HUES48 (cell line): ENCODE results near the gene EVA1C.
"Not testable (repeated sequence)": the region's sequence is repeated elsewhere in the genome, so short reads cannot be mapped to it uniquely, and the experiment has no call there.

Experiments
- H3K27ac ChIP-seq: one replicate; pipeline ENCODE4 v1.7.0; 2013; ENCODE audit warnings: low read depth, low read length, inconsistent platforms
- H3K27me3 ChIP-seq: 2 replicates; pipeline ENCODE4 v1.6.1; 2013; ENCODE audit warnings: mild to moderate bottlenecking, low read length; ENCODE audit not compliant: control insufficient read depth, insufficient read depth
- H3K36me3 ChIP-seq: 2 replicates; pipeline ENCODE4 v1.6.1; 2013; ENCODE audit warnings: low read length; ENCODE audit not compliant: control insufficient read depth, insufficient read depth
- H3K4me1 ChIP-seq: 2 replicates; pipeline ENCODE4 v1.6.1; 2013; ENCODE audit warnings: mild to moderate bottlenecking, low read length; ENCODE audit not compliant: control insufficient read depth, insufficient read depth
- H3K4me3 ChIP-seq: 2 replicates; pipeline ENCODE4 v1.5.1; 2013; ENCODE audit warnings: mild to moderate bottlenecking, low read depth, low read length
- H3K9ac ChIP-seq: 2 replicates; pipeline ENCODE4 v1.6.1; 2013; ENCODE audit warnings: mild to moderate bottlenecking, low read depth, low read length, moderate library complexity
- H3K9me3 ChIP-seq: 2 replicates; pipeline ENCODE4 v1.6.1; 2013; ENCODE audit warnings: low read length; ENCODE audit not compliant: control insufficient read depth, insufficient read depth

The EVA1C gene

GRCh38 chr21:32520875-32521735 lies 108.6 kb downstream of the EVA1C start:
- Histone ChIP-seq H3K4me1 (peaks cover 15% of the 10 kb centered on the region), H3K4me3 (no peak overlapping the region), H3K9ac (no peak overlapping the region), H3K9me3 (no peaks in the 10 kb centered on the region), H3K36me3 (no peaks in the 10 kb centered on the region), H3K27me3 (no peaks in the 10 kb centered on the region), H3K27ac (no peak overlapping the region)

- H3K9ac ChIP-seq = no peak overlapping the region
Measured at GRCh38 chr21:32521736-32522355, 109.3 kb downstream of the EVA1C start.

GRCh38 chr21:32523463-32523862 lies 111.0 kb downstream of the EVA1C start:
- Histone ChIP-seq H3K36me3 (no peaks in the 10 kb centered on the region), H3K27ac (peak overlapping the region; percentile 59), H3K4me3 (no peak overlapping the region), H3K9ac (no peak overlapping the region), H3K27me3 (no peaks in the 10 kb centered on the region), H3K9me3 (no peaks in the 10 kb centered on the region), H3K4me1 (peaks cover 15% of the 10 kb centered on the region)

More at GRCh38 chr21:32521736-32522355, 109.3 kb downstream of the EVA1C start:
- no peaks in the 10 kb centered on the region for H3K27me3 ChIP-seq
- H3K4me3 ChIP-seq = no peak overlapping the region
- H3K27ac ChIP-seq = no peak overlapping the region
- H3K9me3 ChIP-seq = no peaks in the 10 kb centered on the region
- H3K36me3 ChIP-seq = no peaks in the 10 kb centered on the region
- peaks cover 15% of the 10 kb centered on the region for H3K4me1 ChIP-seq

DNA sequence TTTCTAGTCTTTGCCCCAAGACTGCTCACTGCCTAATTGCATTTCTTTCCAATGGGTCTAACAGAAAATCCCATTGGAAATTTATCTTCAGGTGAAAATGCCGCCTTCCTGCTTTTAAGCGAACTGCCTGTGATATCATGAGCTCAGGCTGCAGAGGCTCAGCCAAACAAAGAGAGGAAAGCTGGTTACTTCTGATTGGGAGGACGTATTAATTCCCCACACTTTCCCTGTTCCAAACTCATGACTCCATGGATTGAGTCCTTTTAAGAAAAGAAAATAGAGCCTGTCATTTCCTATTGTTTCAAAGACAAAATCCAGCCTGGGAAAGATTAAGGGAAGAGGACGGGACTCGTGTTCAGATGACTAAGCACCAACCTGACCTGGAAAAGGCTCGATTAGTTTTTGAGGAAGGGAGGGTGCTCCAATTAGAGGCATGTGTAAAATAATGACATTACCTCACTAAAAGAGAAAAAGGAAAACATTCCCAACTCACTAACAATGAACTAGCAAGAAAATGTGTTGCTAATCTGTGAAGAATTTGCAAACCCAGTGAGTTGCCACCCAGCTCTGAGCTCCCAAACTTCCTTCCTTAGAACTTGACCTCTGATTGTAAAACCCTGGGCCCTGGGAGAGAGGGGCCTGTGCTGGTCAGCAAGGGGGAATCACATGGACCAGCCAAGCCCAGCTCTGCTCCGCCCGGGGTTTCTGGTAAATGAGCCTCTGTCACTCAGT lies 111.6 kb downstream of the EVA1C start:
- Histone ChIP-seq H3K36me3 (no peaks in the 10 kb centered on the region), H3K9ac (peak overlapping the region; percentile 31), H3K4me3 (no peak overlapping the region), H3K27ac (peak overlapping the region; percentile 59), H3K4me1 (peaks cover 15% of the 10 kb centered on the region), H3K9me3 (no peaks in the 10 kb centered on the region), H3K27me3 (no peaks in the 10 kb centered on the region)

DNA sequence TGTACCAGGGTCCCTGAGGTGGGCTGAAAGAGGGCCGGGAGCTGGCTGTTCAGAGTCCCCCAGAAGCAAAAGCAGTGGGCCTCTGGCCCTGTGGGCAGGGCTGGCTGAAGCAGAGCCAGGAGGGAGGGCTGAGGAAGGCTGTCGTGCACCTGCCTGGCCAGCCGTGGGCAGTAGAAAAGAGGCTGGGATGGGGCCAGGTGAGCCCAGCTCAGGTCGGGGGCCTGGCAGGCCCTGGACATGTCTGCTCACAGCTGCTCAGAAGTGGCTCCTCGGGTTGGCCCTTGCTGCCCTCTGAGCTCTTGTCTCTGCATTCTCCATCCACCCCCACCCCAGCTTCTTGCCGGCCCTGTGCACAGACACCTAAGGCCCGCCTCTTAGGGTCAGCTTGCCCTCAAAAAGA lies 112.8 kb downstream of the EVA1C start:
- Histone ChIP-seq H3K4me3 (no peak overlapping the region), H3K27me3 (no peaks in the 10 kb centered on the region), H3K9me3 (no peaks in the 10 kb centered on the region; the same call in 1 of the 2 replicates), H3K27ac (no peak overlapping the region), H3K36me3 (no peaks in the 10 kb centered on the region), H3K9ac (no peak overlapping the region), H3K4me1 (peaks cover 15% of the 10 kb centered on the region)

- no peaks in the 10 kb centered on the region for H3K4me1 ChIP-seq
- no peaks in the 10 kb centered on the region for H3K36me3 ChIP-seq
- no peaks in the 10 kb centered on the region for H3K27me3 ChIP-seq
- H3K9ac ChIP-seq = no peak overlapping the region
- no peaks in the 10 kb centered on the region; the same call in 1 of the 2 replicates for H3K9me3 ChIP-seq
- H3K4me3 ChIP-seq = no peak overlapping the region
- no peak overlapping the region for H3K27ac ChIP-seq
Measured at GRCh38 chr21:32529679-32530078, 117.2 kb downstream of the EVA1C start.

GRCh38 chr21:32530809-32531208 lies 118.3 kb downstream of the EVA1C start:
- not testable (repeated sequence) for H3K4me3 ChIP-seq, H3K4me1 ChIP-seq, H3K9me3 ChIP-seq, H3K9ac ChIP-seq, H3K27me3 ChIP-seq, H3K36me3 ChIP-seq, H3K27ac ChIP-seq

GRCh38 chr21:32531561-32531960 lies 119.1 kb downstream of the EVA1C start:
- H3K4me1 ChIP-seq, H3K4me3 ChIP-seq, H3K36me3 ChIP-seq, H3K27ac ChIP-seq, H3K9ac ChIP-seq, H3K27me3 ChIP-seq, H3K9me3 ChIP-seq: not testable (repeated sequence)

GRCh38 chr21:32532636-32533035 lies 120.1 kb downstream of the EVA1C start:
- H3K27ac ChIP-seq = no peak overlapping the region
- no peaks in the 10 kb centered on the region for H3K4me1 ChIP-seq
- no peaks in the 10 kb centered on the region; the same call in 1 of the 2 replicates for H3K9me3 ChIP-seq
- no peaks in the 10 kb centered on the region for H3K27me3 ChIP-seq
- no peaks in the 10 kb centered on the region for H3K36me3 ChIP-seq
- no peak overlapping the region for H3K9ac ChIP-seq
- no peak overlapping the region for H3K4me3 ChIP-seq

GRCh38 chr21:32533053-32533452 lies 120.5 kb downstream of the EVA1C start:
- H3K4me1 ChIP-seq = no peaks in the 10 kb centered on the region
- no peaks in the 10 kb centered on the region for H3K36me3 ChIP-seq
- no peak overlapping the region for H3K4me3 ChIP-seq
- H3K9me3 ChIP-seq = no peaks in the 10 kb centered on the region; the same call in 1 of the 2 replicates
- H3K9ac ChIP-seq = no peak overlapping the region
- no peak overlapping the region for H3K27ac ChIP-seq
- no peaks in the 10 kb centered on the region for H3K27me3 ChIP-seq

DNA sequence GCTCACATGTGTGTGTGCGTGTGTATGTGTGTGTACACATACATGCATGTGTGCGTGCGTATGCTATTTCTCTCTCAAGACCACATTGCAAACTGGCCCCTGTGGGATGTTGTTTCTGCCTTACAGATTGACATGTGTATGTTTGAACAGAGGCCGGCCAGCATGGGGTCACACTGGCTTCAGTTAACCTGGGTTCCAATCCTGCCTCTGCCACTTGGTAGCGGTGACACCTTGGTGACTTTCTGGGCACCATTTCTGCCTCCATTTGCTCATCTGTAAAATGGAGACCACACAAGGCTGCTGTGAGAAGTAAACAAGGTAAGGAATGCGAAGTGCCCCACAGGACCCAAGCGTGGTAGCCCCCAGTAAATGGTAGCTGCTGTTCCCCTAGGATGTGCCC lies 121.1 kb downstream of the EVA1C start:
- Histone ChIP-seq H3K9ac (no peak overlapping the region), H3K27me3 (no peaks in the 10 kb centered on the region), H3K4me3 (no peak overlapping the region), H3K36me3 (no peaks in the 10 kb centered on the region), H3K27ac (no peak overlapping the region), H3K4me1 (peaks cover 2% of the 10 kb centered on the region), H3K9me3 (no peaks in the 10 kb centered on the region; the same call in 1 of the 2 replicates)
